ENCODE results near the gene MED28.
"Not testable (repeated sequence)": the region's sequence is repeated elsewhere in the genome, so short reads cannot be mapped to it uniquely, and the experiment has no call there.

The MED28 gene

DNA sequence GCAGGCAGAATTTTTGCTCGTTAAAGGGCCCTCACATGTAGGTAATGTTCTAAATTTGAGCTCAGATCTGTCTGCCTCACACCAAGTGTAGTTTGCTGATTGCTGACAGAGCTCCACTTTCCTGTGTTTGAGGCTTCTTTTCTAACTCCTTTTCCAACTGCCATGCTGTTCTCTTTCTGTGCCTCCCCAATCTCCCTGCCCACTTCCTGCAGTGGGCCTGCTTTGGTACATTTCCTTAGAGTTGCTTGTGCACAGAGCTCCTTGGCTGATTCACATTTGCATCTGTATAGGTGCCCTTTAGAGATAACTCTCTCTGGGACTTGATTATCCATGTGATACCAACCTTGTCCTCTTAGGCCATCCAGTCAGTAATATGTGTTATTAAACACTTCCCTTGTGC, 4.5 kb downstream of the MED28 start:
- DNase-seq: no peak

DNA sequence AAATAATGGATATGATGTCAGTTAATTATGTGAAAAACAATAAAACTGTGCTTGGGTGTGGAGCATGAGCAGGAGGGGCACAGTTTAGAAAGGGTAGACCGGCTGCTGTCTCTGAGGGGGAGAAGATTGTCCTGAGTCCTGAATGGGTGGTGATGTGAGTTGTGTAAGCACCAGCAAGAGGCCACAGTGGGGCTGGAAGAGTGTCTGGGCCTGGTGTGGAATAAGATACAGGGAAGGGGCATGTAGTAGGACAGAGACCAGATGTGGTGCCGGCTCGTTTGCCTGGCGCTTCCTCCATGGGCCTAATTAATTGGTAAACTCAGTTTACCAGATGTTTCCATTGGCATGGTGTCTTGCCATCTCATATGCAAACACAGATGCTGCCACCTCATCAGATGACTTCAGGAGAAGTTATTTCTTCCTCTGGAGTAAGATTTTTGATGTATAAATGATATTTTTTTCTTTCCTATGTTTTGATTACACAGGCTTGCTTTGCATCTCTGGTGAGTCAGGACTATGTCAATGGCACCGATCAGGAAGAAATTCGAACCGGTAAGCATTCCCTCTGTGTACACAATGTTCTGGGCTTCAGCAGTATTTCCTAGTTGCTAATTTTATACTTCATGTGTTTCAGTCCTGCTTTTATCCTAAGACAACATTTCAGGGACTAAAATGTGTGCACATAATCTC, 5.1 kb downstream of the MED28 start:
- no peak for DNase-seq

DNA sequence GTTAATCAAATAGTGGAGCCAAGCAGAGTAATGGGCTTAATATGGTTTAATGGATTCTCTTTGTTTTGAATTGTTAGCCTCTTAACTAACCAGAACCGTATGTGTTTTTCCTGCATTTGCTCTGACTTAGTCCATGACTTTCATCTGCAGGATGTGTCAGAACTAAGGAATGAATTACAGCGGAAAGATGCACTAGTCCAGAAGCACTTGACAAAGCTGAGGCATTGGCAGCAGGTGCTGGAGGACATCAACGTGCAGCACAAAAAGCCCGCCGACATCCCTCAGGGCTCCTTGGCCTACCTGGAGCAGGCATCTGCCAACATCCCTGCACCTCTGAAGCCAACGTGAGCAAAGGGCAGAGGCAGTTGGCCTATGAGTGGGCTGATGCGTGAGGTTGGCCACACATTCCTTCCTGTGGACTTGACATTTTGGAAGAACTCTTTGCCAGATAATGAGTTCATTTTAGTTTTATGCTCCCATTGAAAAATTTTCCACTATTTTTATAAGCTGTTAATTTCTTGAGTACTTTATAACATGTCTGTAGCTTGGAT, 9.1 kb downstream of the MED28 start:
- DNase-seq: no peak

DNA sequence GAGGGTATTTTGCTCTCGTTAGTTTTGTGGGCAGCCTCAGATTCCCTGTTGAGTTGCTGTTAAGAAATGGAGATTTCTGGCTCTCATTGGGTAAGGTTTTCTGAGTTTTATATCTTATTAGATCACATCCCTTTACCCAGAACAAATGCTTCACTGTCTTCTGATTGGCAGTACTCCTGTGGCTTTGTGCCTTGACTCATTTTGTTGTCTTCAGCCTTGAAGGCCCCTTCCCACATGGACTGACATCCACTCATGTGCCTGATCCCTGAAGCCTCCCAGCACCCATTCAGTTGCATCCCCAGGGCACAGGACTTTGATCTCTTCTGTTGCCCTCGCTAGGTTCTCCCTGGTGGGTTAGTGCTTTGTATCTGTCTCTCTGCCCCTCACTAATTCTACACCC, 10.4 kb downstream of the MED28 start:
- DNase-seq: no peak

DNA sequence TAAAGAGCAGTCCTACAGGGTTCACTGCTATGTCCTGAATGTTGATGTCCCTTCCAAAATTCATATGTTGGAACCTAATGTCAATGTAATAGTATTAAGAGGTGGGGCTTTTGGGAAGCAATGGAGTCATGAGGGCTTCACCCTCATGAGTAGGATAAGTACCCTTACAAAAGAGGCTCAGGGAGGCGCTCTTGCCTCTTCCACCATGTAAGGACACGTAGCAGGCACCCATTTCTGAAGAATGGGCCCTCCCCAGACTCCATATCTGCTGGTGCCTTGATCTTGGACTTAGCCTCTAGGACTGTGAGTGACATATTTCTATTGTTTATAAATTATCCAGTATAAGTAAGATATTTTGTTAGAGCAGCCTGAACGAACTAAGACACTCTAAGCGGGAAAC, 15.8 kb downstream of the MED28 start:
- DNase-seq: no peak

DNA sequence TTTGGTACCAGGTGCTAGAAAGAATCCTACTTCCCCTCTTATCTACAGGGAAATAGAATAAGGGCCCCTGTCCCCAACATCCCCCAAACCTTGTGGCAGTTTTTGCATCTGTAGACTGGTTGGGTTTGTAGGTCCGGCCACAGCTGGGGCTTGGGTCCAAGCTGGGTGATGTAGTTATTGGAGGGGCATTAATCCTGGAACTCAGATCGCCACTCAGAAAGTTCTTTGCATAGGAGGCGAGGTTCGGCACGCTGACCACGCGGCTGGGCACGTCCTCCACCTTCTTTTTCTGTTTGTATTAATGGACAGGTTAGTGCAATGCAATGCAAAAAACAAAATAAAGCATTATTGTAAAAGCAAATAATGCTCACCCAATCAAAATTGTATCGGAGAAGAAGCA, 19.2 kb downstream of the MED28 start:
- DNase-seq: no peak

DNA sequence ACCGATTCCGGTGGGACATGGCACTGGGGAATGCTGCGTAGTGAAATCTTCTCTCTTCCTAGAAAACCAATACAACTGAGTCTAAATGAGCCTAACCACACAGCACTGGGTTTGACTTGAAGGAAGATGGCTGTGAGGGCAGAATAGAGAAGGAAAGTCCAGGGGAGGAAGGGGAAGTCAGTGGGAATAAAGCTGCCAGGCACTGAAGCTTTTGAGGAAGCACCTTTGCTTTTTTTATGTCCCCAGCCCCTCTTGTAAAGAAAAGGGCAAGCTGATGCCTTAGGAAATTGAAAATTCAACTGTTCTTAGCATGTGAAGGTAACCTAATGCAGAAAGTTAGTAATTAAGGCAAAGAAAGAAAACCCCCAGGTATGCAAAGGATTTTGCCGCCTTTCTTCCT, 20.6 kb downstream of the MED28 start:
- DNase-seq: no peak

DNA sequence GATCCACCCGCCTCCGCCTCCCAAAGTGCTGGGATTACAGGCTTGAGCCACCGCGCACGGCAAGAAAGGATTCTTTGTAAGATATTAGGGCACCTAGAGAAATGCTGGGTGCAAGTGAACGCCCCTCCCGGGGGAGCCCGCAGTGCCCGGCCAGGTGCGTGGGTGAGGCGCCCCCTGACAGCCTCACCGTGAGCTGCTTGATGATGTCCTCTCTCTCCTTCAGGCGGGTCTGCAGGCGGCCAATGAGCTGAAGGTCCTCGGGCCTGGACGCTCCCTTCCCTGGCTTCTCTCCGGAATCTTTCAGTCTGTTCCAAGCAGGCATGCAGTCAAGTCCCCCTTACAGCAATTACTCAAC, 21.9 kb downstream of the MED28 start:
- DNase-seq: no peak

DNA sequence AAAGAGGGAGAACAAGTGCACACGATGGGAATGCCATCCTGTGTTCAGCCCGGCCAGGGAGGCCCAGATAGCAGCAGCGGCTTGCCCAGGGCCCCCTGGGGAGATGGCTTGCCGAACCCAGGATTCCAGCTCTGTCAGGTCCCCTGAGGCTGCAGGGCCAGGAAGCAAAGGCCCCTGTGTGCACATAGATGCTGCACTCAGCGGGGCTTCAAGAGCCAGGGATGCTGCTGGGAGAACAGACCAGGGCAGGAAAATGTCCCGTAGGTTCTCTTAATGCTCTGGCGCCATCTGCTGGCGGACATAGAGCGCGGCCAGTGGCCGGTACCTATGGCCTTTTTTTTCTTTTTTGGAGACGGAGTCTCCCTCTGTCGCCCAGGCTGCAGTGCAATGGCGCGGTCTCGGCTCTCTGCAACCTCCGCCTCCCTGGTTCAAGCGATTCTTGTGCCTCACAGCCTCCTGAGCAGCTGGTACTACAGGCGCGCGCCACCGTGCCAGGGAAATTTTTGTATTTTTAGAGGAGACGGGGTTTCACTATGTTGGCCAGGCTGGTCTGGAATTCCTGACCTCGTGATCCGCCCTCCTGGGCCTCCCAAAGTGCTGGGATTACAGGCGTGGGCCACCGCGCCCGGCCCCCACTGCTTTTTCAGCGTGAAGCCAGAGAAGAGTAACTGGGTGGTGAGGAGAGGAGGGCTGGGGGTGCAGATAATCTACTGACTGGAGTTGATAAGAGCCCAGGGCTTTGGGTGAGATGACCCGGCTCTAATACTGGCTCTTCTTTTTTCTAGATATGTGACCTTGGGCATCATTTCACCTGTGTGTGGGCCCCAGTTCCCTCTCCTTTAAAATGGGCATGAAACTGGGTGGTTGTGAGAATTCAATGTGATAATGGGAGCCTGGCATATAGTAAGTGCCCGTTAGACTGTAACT, 22.5 kb downstream of the MED28 start:
- DNase-seq: peak; percentile 5 to 60 (median 56)

DNA sequence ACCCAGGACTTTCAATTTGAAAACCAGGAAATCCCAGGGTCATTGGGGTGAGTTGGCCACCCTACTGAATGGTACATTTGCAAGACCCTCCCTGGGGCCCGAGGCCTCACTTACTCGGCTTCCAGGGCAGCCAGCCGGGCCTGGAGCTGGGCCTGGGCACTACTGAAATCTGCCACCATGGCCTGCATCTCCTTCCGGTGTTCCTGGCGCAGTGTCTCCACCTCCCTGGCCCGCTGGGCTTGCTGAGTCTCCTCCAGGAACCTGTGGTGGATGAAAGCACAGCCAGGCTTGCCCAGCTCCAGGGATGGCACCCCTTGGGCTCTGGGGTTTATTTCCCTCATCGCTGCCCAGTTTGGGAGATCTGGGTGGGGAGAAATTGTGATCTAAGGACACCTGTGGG, 24.7 kb downstream of the MED28 start:
- no peak for DNase-seq

DNA sequence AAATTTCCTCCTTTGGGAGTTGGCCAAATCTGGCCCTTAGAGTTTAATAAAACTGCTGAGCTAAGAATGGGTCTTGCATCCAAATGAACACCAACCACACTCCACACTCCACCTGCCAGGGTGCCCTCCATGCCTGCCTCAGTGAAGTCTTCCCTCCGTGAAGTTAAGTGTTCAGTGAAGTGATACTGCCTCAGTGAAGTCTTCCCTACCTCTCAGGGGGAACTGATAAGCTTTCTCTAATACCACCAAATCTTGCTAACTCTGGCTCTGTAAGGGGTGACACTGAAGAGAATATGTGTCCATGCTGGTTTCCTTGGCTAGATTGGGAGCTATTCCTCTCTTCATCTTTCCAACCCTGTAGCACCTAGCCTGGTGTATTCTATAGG, 27.9 kb downstream of the MED28 start:
- no peak for DNase-seq

DNA sequence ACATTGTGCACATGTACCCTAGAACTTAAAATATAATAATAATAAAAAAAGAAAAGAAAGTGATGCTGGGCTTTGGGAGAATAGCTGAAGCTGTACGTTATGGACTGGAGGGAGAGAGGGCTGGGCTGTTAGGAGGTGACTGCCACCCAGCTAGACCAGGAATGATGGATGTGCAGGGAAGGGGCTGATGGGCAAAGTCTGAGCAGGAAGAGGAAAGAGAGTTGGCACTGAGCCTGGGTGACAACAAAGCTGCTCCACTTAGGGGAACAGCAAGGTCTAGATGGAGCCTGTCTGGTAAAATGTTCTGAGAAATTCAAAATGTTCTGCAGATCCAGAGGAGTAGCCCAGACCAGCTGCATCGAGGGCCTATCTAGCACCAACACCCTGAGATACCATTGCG, 32.3 kb downstream of the MED28 start:
- DNase-seq: no peak

DNA sequence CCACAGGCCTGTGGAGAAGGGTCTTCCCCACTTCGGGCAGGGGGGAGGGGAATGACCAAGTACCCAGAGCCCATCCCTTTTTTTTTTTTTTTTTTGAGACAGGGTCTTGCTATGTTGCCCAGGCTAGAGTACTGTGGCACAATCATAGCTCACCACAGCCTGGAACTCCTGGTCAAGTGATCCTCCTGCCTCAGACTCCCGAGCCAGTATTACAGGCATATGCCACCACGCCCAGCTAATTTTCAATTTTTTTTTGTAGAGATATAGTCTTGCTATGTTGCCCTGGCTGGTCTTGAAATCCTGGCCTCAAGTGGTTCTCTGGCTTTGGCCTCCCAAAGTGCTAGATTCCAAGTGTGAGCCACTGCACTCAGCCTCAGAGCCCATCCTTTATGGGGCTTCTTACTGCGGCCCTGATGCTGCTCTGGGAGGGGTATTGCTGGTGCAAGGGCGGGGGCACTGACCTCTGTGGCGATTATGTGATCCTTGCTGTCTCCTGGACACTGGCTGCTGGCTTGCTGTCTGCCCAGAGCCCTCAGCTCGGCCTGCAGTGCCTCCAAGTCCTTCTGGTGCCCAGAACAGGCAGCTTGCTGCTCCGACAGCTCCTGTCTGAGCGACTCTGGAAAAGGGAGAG, 32.9 kb downstream of the MED28 start:
- DNase-seq: no peak

DNA sequence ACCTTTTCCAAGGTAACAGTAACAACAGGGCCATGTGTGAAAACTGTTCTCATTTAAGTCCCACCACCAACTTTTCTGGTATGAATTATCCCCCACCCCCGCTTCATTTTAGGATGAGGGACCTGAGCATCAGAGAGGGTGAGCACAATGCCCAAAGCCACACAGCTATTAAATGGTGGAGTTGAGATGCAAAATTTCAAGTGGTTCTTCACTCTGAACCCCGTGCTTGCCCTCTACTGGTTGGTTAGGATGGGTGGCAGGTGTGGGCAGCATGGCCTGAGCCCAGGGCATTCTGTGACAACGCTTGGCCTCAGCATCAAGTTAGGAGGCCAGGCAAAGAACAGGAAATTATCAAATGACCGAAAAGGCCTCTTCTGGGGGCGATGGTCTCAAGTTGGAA, 33.5 kb downstream of the MED28 start:
- no peak for DNase-seq

DNA sequence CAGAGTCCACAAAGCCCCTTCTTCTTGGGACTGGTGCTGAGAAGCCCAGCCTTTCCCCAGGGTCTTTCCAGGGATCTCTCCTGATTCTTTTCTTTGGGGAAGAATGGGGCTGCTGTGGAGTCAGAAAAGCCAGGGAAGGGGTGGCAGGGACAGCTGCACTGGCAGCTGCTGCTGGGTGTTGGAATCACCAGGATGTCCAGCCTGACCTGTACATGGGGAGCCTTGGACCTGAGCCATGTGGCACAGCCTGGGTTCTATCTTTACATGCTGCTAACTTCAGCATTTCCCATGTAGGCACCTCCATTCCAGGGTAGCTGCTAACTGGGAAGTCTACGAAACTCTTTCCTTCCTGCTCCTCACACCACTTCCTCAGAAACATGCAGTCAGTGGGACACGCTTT, 36.0 kb downstream of the MED28 start:
- no peak for DNase-seq

DNA sequence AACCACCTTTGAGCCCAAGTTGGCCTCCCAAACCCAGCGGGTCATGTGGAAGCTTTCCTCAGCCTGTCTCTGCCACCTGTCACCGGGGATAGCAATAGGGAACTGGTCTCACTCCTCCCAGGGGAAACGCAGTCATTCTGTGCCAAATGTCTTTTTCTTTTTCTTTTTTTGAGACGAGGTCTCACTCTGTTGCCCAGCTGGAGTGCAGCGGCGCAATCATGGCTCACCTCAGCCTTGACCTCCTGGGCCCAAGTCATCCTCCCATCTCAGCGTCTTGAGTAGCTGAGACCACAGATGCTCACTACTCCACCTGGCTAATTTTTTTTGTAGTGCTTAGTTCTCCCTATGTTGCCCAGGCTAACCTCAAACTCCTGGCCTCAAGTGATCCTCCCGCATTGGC, 40.3 kb downstream of the MED28 start:
- DNase-seq: no peak

DNA sequence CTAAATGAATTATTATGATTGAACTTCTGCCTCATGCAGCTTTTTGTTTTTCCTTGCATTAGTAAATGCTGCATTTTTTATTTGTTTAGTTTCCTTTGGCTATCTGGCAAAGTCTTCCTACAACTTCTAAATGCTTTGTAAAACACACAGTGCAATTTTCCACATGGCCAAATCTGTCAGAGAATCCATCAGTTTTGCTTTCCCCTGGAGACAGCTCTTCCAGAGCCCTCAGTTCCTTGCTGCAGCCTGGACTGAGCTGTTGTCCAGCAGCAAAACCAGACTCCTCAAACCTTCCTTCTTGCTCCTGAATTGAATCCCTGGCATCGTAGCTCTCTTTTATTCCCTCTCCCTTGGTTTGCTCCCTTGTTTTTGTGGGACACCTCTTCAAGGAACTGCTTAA, 42.6 kb downstream of the MED28 start:
- DNase-seq: no peak

DNA sequence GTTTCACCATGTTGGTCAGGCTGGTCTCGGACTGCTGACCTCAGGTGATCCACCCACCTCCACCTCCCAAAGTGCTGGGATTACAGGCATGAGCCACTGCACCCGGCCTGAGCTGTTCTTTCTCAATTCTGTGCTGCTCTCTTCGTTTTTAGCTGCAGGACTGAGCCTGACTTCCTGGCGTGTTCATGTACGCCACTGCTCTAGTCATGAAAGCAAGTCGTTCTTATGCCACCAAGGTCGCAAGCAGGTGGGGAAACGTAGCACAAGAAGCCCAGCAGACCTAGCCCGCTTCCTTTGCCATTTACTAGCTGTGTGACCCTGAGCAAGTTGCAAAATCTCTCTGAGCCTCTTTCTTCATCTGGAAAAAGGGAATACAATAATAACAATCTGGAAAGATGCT, 43.4 kb downstream of the MED28 start:
- DNase-seq: no peak

DNA sequence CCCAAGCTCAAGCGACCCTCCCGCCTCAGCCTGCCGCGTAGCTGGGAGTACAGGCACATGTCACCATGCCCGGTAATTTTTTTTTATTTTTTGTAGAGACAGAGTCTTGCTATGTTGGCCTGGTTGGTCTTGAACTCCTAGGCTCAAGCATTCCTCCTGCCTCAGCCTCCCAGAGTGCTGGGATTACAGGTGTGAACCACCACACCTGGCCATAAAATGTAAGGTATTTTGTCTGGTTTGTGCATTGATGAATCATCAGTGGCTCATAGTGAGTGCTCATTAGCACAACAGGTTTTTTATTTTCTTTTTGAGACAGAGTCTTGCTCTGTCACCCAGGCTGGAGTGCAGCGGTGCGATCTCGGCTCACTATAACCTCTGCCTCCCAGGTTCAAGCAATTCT, 44.8 kb downstream of the MED28 start:
- DNase-seq: not testable (repeated sequence)

DNA sequence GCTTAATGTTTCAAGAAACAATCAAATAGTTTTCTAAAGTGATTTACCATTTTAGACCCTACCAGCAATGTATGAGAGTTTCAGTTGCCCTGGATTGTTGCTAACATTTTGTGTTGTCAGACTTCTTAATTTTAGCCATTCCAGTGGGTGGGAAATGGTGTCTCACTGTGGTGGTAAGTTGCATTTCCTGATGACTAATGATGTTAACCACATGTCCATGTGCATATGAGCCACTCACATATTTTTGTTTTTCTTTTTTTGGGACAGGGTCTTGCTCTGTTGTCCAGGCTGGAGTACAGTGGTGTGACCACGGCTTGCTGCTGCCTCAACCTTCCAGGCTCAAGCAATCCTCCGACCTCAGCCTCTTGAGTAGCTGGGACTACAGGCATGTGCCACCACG, 48.3 kb downstream of the MED28 start:
- DNase-seq: no peak

DNA sequence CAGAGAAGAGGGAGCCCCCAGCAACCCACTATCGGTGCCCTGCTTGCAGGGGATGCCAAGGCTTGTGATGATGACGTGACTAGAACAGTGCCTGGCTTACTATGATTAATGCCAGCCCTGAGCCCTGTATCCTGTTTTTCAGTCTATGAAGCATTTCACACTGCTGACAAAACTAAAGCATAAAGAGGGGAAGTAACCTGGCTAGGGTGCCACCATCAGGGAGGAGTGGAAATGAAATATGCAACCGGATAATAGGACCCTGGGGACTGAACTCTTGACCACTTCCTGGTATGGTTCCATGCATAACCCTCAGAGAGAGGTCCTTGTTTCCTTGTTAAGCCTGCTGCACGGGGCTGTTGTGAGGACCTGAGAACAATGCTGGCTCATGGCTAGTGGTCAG, 50.3 kb downstream of the MED28 start:
- DNase-seq: no peak

DNA sequence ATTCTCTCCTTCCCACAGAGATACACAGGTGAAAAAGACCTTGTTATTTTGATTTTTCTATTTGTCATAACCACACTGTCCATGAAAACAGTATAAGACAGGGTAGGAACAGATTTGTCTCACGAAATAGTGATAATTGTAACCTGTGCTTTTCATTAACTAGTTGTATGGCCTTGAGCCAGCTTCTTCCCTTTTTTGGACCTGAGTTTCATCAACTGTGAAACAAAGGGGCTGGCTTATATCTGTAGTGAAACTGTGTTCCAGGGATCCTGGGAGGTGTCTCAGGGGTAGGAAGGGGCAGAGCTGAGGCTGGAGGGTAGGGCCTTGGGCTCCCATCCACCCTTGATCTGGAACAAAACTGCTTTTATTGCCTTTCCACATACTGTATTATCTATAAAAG, 50.9 kb downstream of the MED28 start:
- DNase-seq: no peak

DNA sequence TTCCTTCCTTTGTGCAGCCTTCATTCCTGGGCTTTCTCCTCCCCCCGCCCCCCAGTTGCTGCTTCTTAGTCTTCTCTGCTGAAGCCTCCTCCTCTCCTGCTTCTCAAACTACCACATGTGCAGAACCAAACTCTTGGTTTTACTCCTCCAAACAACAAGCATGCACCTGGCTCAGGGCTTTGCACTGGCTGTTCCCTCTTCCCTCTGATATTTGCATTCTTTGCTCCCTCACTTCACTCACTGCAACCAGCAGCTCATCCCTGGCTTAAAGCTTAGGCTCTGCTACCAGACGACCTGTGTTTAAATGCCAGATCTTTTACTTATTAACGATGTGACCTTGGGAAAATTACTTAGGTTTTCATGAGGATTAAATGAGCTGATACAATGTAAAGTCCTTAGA, 51.4 kb downstream of the MED28 start:
- DNase-seq: no peak

DNA sequence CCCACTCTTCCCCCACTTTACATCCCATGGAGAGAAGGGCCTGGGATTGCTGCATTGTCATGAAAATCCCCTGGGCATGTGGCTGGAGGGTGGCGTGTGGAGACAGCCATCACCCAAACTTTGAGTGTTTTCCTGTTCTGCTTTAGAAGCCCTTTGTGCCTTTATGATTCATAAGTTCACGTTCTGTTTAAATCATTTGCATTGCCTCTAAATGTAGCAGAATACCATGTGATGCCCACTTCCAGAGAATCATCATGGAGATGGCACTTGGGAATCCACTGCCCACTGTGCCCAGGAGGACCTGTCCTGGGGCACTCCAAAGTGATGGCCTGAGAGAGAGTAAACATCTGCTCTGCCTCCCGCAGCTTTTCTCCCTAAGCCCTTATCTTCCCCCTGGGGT, 52.8 kb downstream of the MED28 start:
- DNase-seq: no peak

Measured in stimulated activated naive CD4-positive, alpha-beta T cell (primary cell).